ENCODE results near the gene MYL5.

MYL5 gene

GRCh38 chr4:684623-685327 lies 10.4 kb downstream of the MYL5 start:
- H3K4me2 ChIP-seq (ENCODE audit: insufficient read depth, low read length): no peak overlapping the region
- no peak for ATAC-seq (ENCODE audit: insufficient read depth, low read depth)
- H3K27ac ChIP-seq (ENCODE audit: low read length): no peak overlapping the region
- no peak for DNase-seq
- H3K4me3 ChIP-seq (ENCODE audit: low read depth in 1 of 2, low read length in 2 of 2): no peak overlapping the region
- no peak overlapping the region for H2AFZ ChIP-seq (ENCODE audit: low read depth, low read length)
- no peak for TF ChIP-seq CTCF (IDR thresholded peaks at IDR 0.05; ENCODE audit: borderline replicate concordance, extremely low read depth, low read length, poor library complexity, severe bottlenecking)
- no peak for TF ChIP-seq EZH2 (IDR thresholded peaks at IDR 0.05; ENCODE audit: borderline replicate concordance, low read depth, low read length, severe bottlenecking)
- no peaks in the 10 kb centered on the region for H3K9me3 ChIP-seq (ENCODE audit: insufficient read depth, low read length, severe bottlenecking)
- peaks cover 22% of the 10 kb centered on the region for H3K4me1 ChIP-seq (ENCODE audit: insufficient read depth, low read length)
- H3K27me3 ChIP-seq (ENCODE audit: insufficient read depth, low read length, poor library complexity): no peaks in the 10 kb centered on the region
- no peaks in the 10 kb centered on the region for H3K79me2 ChIP-seq (ENCODE audit: insufficient read depth, low read length)
- H3K36me3 ChIP-seq (ENCODE audit: insufficient read depth, low read length): no peaks in the 10 kb centered on the region
- peaks cover 21% of the 10 kb centered on the region for H4K20me1 ChIP-seq (ENCODE audit: insufficient read depth, low read length)
- H3K9ac ChIP-seq (ENCODE audit: low read depth, low read length): no peak overlapping the region

- TF ChIP-seq EZH2 (IDR thresholded peaks at IDR 0.05; ENCODE audit: borderline replicate concordance, low read depth, low read length, severe bottlenecking) (no peak), CTCF (IDR thresholded peaks at IDR 0.05; ENCODE audit: borderline replicate concordance, extremely low read depth, low read length, poor library complexity, severe bottlenecking) (no peak)
- H3K36me3 ChIP-seq (ENCODE audit: insufficient read depth, low read length): no peaks in the 10 kb centered on the region
- no peak overlapping the region for H3K27ac ChIP-seq (ENCODE audit: low read length)
- H4K20me1 ChIP-seq (ENCODE audit: insufficient read depth, low read length): peaks cover 24% of the 10 kb centered on the region
- H3K4me3 ChIP-seq (ENCODE audit: low read depth in 1 of 2, low read length in 2 of 2): no peak overlapping the region
- no peak for ATAC-seq (ENCODE audit: insufficient read depth, low read depth)
- H3K79me2 ChIP-seq (ENCODE audit: insufficient read depth, low read length): no peaks in the 10 kb centered on the region
- peaks cover 12% of the 10 kb centered on the region for H3K4me1 ChIP-seq (ENCODE audit: insufficient read depth, low read length)
- H3K27me3 ChIP-seq (ENCODE audit: insufficient read depth, low read length, poor library complexity): no peaks in the 10 kb centered on the region
- no peaks in the 10 kb centered on the region for H3K9me3 ChIP-seq (ENCODE audit: insufficient read depth, low read length, severe bottlenecking)
- H2AFZ ChIP-seq (ENCODE audit: low read depth, low read length): no peak overlapping the region
- DNase-seq: no peak
- H3K4me2 ChIP-seq (ENCODE audit: insufficient read depth, low read length): no peak overlapping the region
- H3K9ac ChIP-seq (ENCODE audit: low read depth, low read length): no peak overlapping the region
These were observed 11.5 kb downstream of the MYL5 start for GRCh38 chr4:685679-686412.

GRCh38 chr4:686413-687040 lies 12.2 kb downstream of the MYL5 start:
- H3K79me2 ChIP-seq (ENCODE audit: insufficient read depth, low read length): no peaks in the 10 kb centered on the region
- no peaks in the 10 kb centered on the region for H3K27me3 ChIP-seq (ENCODE audit: insufficient read depth, low read length, poor library complexity)
- H3K9ac ChIP-seq (ENCODE audit: low read depth, low read length): no peak overlapping the region
- H2AFZ ChIP-seq (ENCODE audit: low read depth, low read length): no peak overlapping the region
- H3K27ac ChIP-seq (ENCODE audit: low read length): no peak overlapping the region
- H3K36me3 ChIP-seq (ENCODE audit: insufficient read depth, low read length): no peaks in the 10 kb centered on the region
- no peaks in the 10 kb centered on the region for H3K9me3 ChIP-seq (ENCODE audit: insufficient read depth, low read length, severe bottlenecking)
- peaks cover 7% of the 10 kb centered on the region for H3K4me1 ChIP-seq (ENCODE audit: insufficient read depth, low read length)
- TF ChIP-seq CTCF (IDR thresholded peaks at IDR 0.05; ENCODE audit: borderline replicate concordance, extremely low read depth, low read length, poor library complexity, severe bottlenecking): no peak
- no peak for TF ChIP-seq EZH2 (IDR thresholded peaks at IDR 0.05; ENCODE audit: borderline replicate concordance, low read depth, low read length, severe bottlenecking)
- ATAC-seq (ENCODE audit: insufficient read depth, low read depth): no peak
- H3K4me2 ChIP-seq (ENCODE audit: insufficient read depth, low read length): no peak overlapping the region
- DNase-seq: no peak
- peaks cover 24% of the 10 kb centered on the region for H4K20me1 ChIP-seq (ENCODE audit: insufficient read depth, low read length)
- no peak overlapping the region for H3K4me3 ChIP-seq (ENCODE audit: low read depth in 1 of 2, low read length in 2 of 2)
